ENCODE results near the gene SHISAL2B.

The SHISAL2B gene

DNA sequence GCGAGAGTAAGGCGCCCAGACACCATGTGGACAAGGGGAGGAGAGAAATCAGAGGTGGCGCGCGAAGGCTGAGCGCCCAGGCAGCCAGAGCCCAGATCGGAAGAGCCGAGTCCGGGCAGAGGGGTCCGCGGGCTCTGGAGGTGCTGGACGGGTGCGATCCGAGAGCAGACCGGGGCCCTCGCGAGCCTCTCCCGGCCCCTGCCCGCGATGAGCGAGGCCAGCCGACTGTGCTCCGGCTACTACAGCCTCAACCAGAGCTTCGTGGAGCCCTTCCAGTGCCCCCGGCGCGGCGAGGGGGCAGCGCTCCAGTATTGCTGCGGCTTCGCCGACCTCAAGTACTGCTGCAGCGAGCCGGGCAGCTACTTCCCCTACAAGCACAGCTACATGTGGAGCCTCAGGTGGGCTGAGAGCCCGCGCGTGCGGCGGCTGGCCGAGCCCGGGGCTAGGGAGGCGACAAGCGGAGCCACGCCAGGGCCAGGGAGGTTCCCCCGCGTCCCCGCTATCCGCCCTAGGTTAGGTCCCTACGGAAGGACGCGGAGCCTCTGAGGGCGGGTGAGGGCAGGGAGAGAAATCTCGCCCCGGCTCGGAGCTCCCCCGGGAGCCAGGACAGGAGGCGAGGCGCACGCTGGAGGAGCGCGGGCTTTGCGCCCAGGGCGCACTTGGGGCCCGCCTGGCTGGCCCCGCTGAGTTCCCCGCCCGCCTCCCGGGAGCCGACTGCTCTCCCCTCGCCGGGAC, at the start of gene SHISAL2B:
Gene SHISAL2B (plus strand): TSS at position 87 of the 735 bp plus-strand sequence. CDS start 121 bp downstream, at position 208.
- no peaks in the 10 kb centered on the region for H3K36me3 ChIP-seq (ENCODE audit: low read depth)
- peak; percentile 64 for DNase-seq (ENCODE audit: low spot score)
- peak; percentile 76 for ATAC-seq (ENCODE audit: low read depth)
- no peaks in the 10 kb centered on the region for H3K4me1 ChIP-seq (ENCODE audit: insufficient read depth, poor library complexity, severe bottlenecking)
- peaks cover 26% of the 10 kb centered on the region for H3K27me3 ChIP-seq (ENCODE audit: insufficient read depth, poor library complexity, severe bottlenecking)
- TF ChIP-seq CTCF (IDR thresholded peaks at IDR 0.05; ENCODE audit: poor library complexity, severe bottlenecking) = no peak
- H3K9me3 ChIP-seq (ENCODE audit: severe bottlenecking) = no peaks in the 10 kb centered on the region
- no peak within 1 kb of the TSS for H3K27ac ChIP-seq (ENCODE audit: poor library complexity, severe bottlenecking)
- H3K4me3 ChIP-seq (ENCODE audit: severe bottlenecking) = peak within 1 kb of the TSS; percentile 31

GRCh38 chr5:64644831-64645230, 45.5 kb upstream of the SHISAL2B start:
- no peak for ATAC-seq (ENCODE audit: low read depth)
- no peak for TF ChIP-seq CTCF (IDR thresholded peaks at IDR 0.05; ENCODE audit: poor library complexity, severe bottlenecking)
- Histone ChIP-seq H3K27ac (ENCODE audit: poor library complexity, severe bottlenecking) (no peak overlapping the region), H3K4me1 (ENCODE audit: insufficient read depth, poor library complexity, severe bottlenecking) (no peaks in the 10 kb centered on the region), H3K4me3 (ENCODE audit: severe bottlenecking) (no peak overlapping the region), H3K9me3 (ENCODE audit: severe bottlenecking) (no peaks in the 10 kb centered on the region), H3K36me3 (ENCODE audit: low read depth) (no peaks in the 10 kb centered on the region), H3K27me3 (ENCODE audit: insufficient read depth, poor library complexity, severe bottlenecking) (no peaks in the 10 kb centered on the region)
- DNase-seq (ENCODE audit: low spot score) = no peak

DNA sequence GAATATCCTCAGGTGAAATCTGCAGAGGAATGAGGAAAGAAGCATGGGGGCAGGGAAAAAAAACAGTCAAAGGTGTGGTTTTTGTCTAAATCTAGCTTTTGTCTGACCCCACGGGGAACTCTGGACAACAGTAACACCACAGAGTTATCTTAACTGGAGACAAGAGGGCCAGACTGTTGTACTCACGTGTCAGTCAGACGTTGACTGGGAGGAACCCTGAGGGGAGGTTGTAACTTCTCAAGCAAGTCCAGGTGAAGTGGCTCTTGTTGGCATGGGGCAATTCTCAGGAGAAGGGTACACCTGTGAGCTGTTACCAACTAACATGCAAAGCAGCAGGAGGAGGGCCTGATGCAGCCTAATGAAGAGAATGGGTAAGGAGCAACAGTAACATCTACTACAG, 44.1 kb upstream of the SHISAL2B start:
- no peaks in the 10 kb centered on the region for H3K27me3 ChIP-seq (ENCODE audit: insufficient read depth, poor library complexity, severe bottlenecking)
- H3K9me3 ChIP-seq (ENCODE audit: severe bottlenecking) = no peaks in the 10 kb centered on the region
- DNase-seq (ENCODE audit: low spot score) = no peak
- ATAC-seq (ENCODE audit: low read depth) = no peak
- H3K4me3 ChIP-seq (ENCODE audit: severe bottlenecking) = no peak overlapping the region
- H3K4me1 ChIP-seq (ENCODE audit: insufficient read depth, poor library complexity, severe bottlenecking) = no peaks in the 10 kb centered on the region
- no peak for TF ChIP-seq CTCF (IDR thresholded peaks at IDR 0.05; ENCODE audit: poor library complexity, severe bottlenecking)
- no peaks in the 10 kb centered on the region for H3K36me3 ChIP-seq (ENCODE audit: low read depth)
- H3K27ac ChIP-seq (ENCODE audit: poor library complexity, severe bottlenecking) = no peak overlapping the region

DNA sequence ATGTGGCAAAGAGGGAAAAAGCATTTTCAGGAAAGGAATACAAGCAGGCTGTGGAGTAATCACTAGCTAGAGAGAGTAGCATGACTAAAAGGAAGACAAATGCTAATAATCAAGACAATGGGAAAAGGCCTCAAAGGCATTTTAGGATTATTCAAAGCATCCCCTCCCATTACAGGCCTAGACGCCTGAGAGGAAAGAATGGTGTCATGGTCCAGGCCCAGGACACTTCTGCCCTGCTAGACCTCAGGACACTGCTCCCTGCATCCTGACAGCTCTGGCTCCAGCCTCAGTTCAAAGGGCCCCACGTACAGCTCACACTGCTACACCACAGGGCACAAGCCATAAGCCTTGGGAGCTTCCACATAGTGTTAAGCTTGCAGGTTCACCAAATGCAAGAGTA, 40.8 kb upstream of the SHISAL2B start:
- H3K4me1 ChIP-seq (ENCODE audit: insufficient read depth, poor library complexity, severe bottlenecking) = no peaks in the 10 kb centered on the region
- no peaks in the 10 kb centered on the region for H3K36me3 ChIP-seq (ENCODE audit: low read depth)
- H3K27ac ChIP-seq (ENCODE audit: poor library complexity, severe bottlenecking) = no peak overlapping the region
- no peaks in the 10 kb centered on the region for H3K27me3 ChIP-seq (ENCODE audit: insufficient read depth, poor library complexity, severe bottlenecking)
- DNase-seq (ENCODE audit: low spot score) (no peak), ATAC-seq (ENCODE audit: low read depth) (no peak; the same call in 2 of the 3 replicates)
- no peak for TF ChIP-seq CTCF (IDR thresholded peaks at IDR 0.05; ENCODE audit: poor library complexity, severe bottlenecking)
- H3K9me3 ChIP-seq (ENCODE audit: severe bottlenecking) = no peaks in the 10 kb centered on the region
- no peak overlapping the region for H3K4me3 ChIP-seq (ENCODE audit: severe bottlenecking)

Data from RWPE2 (cell line).